Immature natural killer cell (primary cell): ENCODE data around the gene PRKG2. TPM values are rescaled to one million over a fixed set of nuclear protein-coding genes. Genes with fewer than 3 reads are reported as not detected.

ENCODE experiments used
- DNase-seq, 3 donors: peaks; one replicate each; pipeline ENCODE4 v3.0.0; 2022; ENCODE audit warnings: mixed read lengths in 1 of 3
- H3K27ac Mint-ChIP-seq, 6 donors: one replicate each; pipeline ENCODE4 v1.8.0; 2020; ENCODE audit warnings: mixed read lengths in 6 of 6, mild to moderate bottlenecking in 5 of 6, inconsistent platforms in 4 of 6, moderate library complexity in 3 of 6
- H3K27me3 Mint-ChIP-seq, 3 donors: one replicate each; pipeline ENCODE4 v1.8.0; 2020 to 2021; ENCODE audit warnings: low read depth in 3 of 3, mild to moderate bottlenecking in 3 of 3, mixed read lengths in 3 of 3, moderate library complexity in 3 of 3, inconsistent platforms in 1 of 3
- H3K36me3 Mint-ChIP-seq, 3 donors: one replicate each; pipeline ENCODE4 v1.8.0; 2020; ENCODE audit warnings: mixed read lengths in 3 of 3, inconsistent platforms in 2 of 3, mild to moderate bottlenecking in 2 of 3
- H3K4me1 Mint-ChIP-seq, 2 donors: one replicate each; pipeline ENCODE4 v1.8.0; 2020; ENCODE audit warnings: inconsistent platforms in 2 of 2, mild to moderate bottlenecking in 2 of 2, mixed read lengths in 2 of 2, moderate library complexity in 1 of 2
- H3K4me3 Mint-ChIP-seq, 5 donors: one replicate each; pipeline ENCODE4 v1.8.0; 2020; ENCODE audit warnings: mild to moderate bottlenecking in 5 of 5, mixed read lengths in 5 of 5, inconsistent platforms in 3 of 5, moderate library complexity in 3 of 5
- H3K9me3 Mint-ChIP-seq, 6 donors: one replicate each; pipeline ENCODE4 v1.8.0; 2020; ENCODE audit warnings: mild to moderate bottlenecking in 6 of 6, mixed read lengths in 6 of 6, inconsistent platforms in 4 of 6, moderate library complexity in 3 of 6
- polyA plus RNA-seq, 3 donors: library from polyadenylated mRNA; unstranded; fragments of 300-500 nt; fragmentation: Illumina TruSeq; gene quantifications; one replicate each; pipeline ENCODE4 v1.2.3, GENCODE V29; 2021

PRKG2 gene
- polyA plus RNA-seq, 3 donors from 2014 or later, result 0.62 to 0.76 TPM; not detected in 1

GRCh38 chr4:81131563-81131962 is 83.5 kb downstream of the PRKG2 start:
- Mint-ChIP-seq H3K9me3 (peaks cover 0 to 14% (median 3%) of the 10 kb centered on the region in 6 donors), H3K4me1 (no peaks in the 10 kb centered on the region)

GRCh38 chr4:81131066-81131465 is 84.0 kb downstream of the PRKG2 start:
- no peaks in the 10 kb centered on the region for H3K4me1 Mint-ChIP-seq
- no peak overlapping the region for H3K27ac Mint-ChIP-seq
- H3K9me3 Mint-ChIP-seq, result peaks cover 0 to 14% (median 3%) of the 10 kb centered on the region in 6 donors
- H3K27me3 Mint-ChIP-seq, result peaks cover 0 to 2% (median 2%) of the 10 kb centered on the region in 3 donors
- no peak for DNase-seq
- no peak overlapping the region for H3K4me3 Mint-ChIP-seq
- H3K36me3 Mint-ChIP-seq, result no peaks in the 10 kb centered on the region

More at GRCh38 chr4:81131563-81131962, 83.5 kb downstream of the PRKG2 start:
- Mint-ChIP-seq H3K27me3 (peaks cover 0 to 2% (median 2%) of the 10 kb centered on the region in 3 donors), H3K36me3 (peaks cover 0 to 2% (median 0%) of the 10 kb centered on the region in 3 donors), H3K27ac (no peak overlapping the region), H3K4me3 (no peak overlapping the region)
- no peak for DNase-seq

- Mint-ChIP-seq H3K9me3 (peaks cover 0 to 14% (median 3%) of the 10 kb centered on the region in 6 donors), H3K27me3 (peaks cover 0 to 2% (median 2%) of the 10 kb centered on the region in 3 donors), H3K36me3 (no peaks in the 10 kb centered on the region), H3K27ac (no peak overlapping the region), H3K4me1 (no peaks in the 10 kb centered on the region), H3K4me3 (no peak overlapping the region)
- no peak for DNase-seq
These were observed 84.5 kb downstream of the PRKG2 start for GRCh38 chr4:81130569-81130968.

GRCh38 chr4:81120055-81120454 is 95.0 kb downstream of the PRKG2 start:
- DNase-seq, result no peak
- H3K27me3 Mint-ChIP-seq, result peaks cover 0 to 4% (median 0%) of the 10 kb centered on the region in 3 donors
- peaks cover 0 to 3% (median 0%) of the 10 kb centered on the region in 6 donors for H3K9me3 Mint-ChIP-seq
- H3K4me1 Mint-ChIP-seq, result no peaks in the 10 kb centered on the region
- H3K27ac Mint-ChIP-seq, result no peak overlapping the region
- H3K36me3 Mint-ChIP-seq, result no peaks in the 10 kb centered on the region
- no peak overlapping the region for H3K4me3 Mint-ChIP-seq

GRCh38 chr4:81118086-81118485 is 96.9 kb downstream of the PRKG2 start:
- H3K27ac Mint-ChIP-seq, result no peak overlapping the region
- H3K4me1 Mint-ChIP-seq, result no peaks in the 10 kb centered on the region
- no peak for DNase-seq
- H3K9me3 Mint-ChIP-seq, result peaks cover 0 to 3% (median 0%) of the 10 kb centered on the region in 6 donors
- no peaks in the 10 kb centered on the region for H3K36me3 Mint-ChIP-seq
- peaks cover 0 to 2% (median 0%) of the 10 kb centered on the region in 3 donors for H3K27me3 Mint-ChIP-seq
- H3K4me3 Mint-ChIP-seq, result no peak overlapping the region

- no peaks in the 10 kb centered on the region for H3K36me3 Mint-ChIP-seq
- DNase-seq, result no peak
- peaks cover 0 to 4% (median 0%) of the 10 kb centered on the region in 6 donors for H3K9me3 Mint-ChIP-seq
- H3K27me3 Mint-ChIP-seq, result no peaks in the 10 kb centered on the region
- H3K4me3 Mint-ChIP-seq, result no peak overlapping the region
- peaks cover 0 to 5% of the 10 kb centered on the region in 2 donors for H3K4me1 Mint-ChIP-seq
- H3K27ac Mint-ChIP-seq, result no peak overlapping the region
These were observed 98.5 kb downstream of the PRKG2 start for GRCh38 chr4:81116566-81116965.

GRCh38 chr4:81113024-81113423 is 102.0 kb downstream of the PRKG2 start:
- no peaks in the 10 kb centered on the region for H3K27me3 Mint-ChIP-seq
- H3K4me1 Mint-ChIP-seq, result peaks cover 0 to 5% of the 10 kb centered on the region in 2 donors
- DNase-seq, result no peak
- H3K36me3 Mint-ChIP-seq, result no peaks in the 10 kb centered on the region
- H3K4me3 Mint-ChIP-seq, result no peak overlapping the region
- peaks cover 0 to 4% (median 0%) of the 10 kb centered on the region in 6 donors for H3K9me3 Mint-ChIP-seq
- H3K27ac Mint-ChIP-seq, result no peak overlapping the region

- Mint-ChIP-seq H3K36me3 (peaks cover 0 to 5% (median 0%) of the 10 kb centered on the region in 3 donors), H3K27me3 (no peaks in the 10 kb centered on the region), H3K4me1 (peaks cover 0 to 5% of the 10 kb centered on the region in 2 donors), H3K27ac (no peak overlapping the region), H3K9me3 (peaks cover 0 to 1% (median 0%) of the 10 kb centered on the region in 6 donors), H3K4me3 (no peak overlapping the region)
- DNase-seq, result no peak
These were observed 105.7 kb downstream of the PRKG2 start for GRCh38 chr4:81109356-81109755.

GRCh38 chr4:81106150-81106549 is 108.9 kb downstream of the PRKG2 start:
- Mint-ChIP-seq H3K27ac (no peak overlapping the region), H3K4me1 (no peaks in the 10 kb centered on the region), H3K4me3 (no peak overlapping the region), H3K36me3 (peaks cover 0 to 5% (median 0%) of the 10 kb centered on the region in 3 donors), H3K9me3 (no peaks in the 10 kb centered on the region), H3K27me3 (no peaks in the 10 kb centered on the region)
- DNase-seq, result no peak

GRCh38 chr4:81102107-81102506 is 112.9 kb downstream of the PRKG2 start:
- Mint-ChIP-seq H3K9me3 (peaks cover 0 to 2% (median 0%) of the 10 kb centered on the region in 6 donors), H3K27ac (no peak overlapping the region), H3K36me3 (peaks cover 0 to 3% (median 0%) of the 10 kb centered on the region in 3 donors), H3K4me3 (no peak overlapping the region), H3K4me1 (no peaks in the 10 kb centered on the region), H3K27me3 (no peaks in the 10 kb centered on the region)
- no peak for DNase-seq

GRCh38 chr4:81096566-81096965 is 118.5 kb downstream of the PRKG2 start:
- no peak overlapping the region for H3K27ac Mint-ChIP-seq
- H3K4me3 Mint-ChIP-seq, result no peak overlapping the region
- peaks cover 0 to 2% (median 0%) of the 10 kb centered on the region in 6 donors for H3K9me3 Mint-ChIP-seq
- no peaks in the 10 kb centered on the region for H3K36me3 Mint-ChIP-seq
- DNase-seq, result no peak
- no peaks in the 10 kb centered on the region for H3K4me1 Mint-ChIP-seq
- H3K27me3 Mint-ChIP-seq, result peaks cover 0 to 4% (median 0%) of the 10 kb centered on the region in 3 donors

GRCh38 chr4:81095389-81095788 is 119.6 kb downstream of the PRKG2 start:
- Mint-ChIP-seq H3K9me3 (peaks cover 0 to 2% (median 0%) of the 10 kb centered on the region in 6 donors), H3K4me3 (no peak overlapping the region), H3K27ac (no peak overlapping the region), H3K4me1 (no peaks in the 10 kb centered on the region), H3K27me3 (peaks cover 0 to 6% (median 0%) of the 10 kb centered on the region in 3 donors), H3K36me3 (no peaks in the 10 kb centered on the region)
- no peak for DNase-seq

- no peaks in the 10 kb centered on the region for H3K36me3 Mint-ChIP-seq
- peaks cover 0 to 6% (median 0%) of the 10 kb centered on the region in 3 donors for H3K27me3 Mint-ChIP-seq
- no peaks in the 10 kb centered on the region for H3K4me1 Mint-ChIP-seq
- no peak overlapping the region for H3K4me3 Mint-ChIP-seq
- H3K27ac Mint-ChIP-seq, result no peak overlapping the region
- no peaks in the 10 kb centered on the region for H3K9me3 Mint-ChIP-seq
- DNase-seq, result no peak
These were observed 121.2 kb downstream of the PRKG2 start for GRCh38 chr4:81093720-81094401.

- Mint-ChIP-seq H3K4me3 (no peak overlapping the region), H3K27ac (no peak overlapping the region), H3K36me3 (no peaks in the 10 kb centered on the region), H3K4me1 (no peaks in the 10 kb centered on the region), H3K9me3 (no peaks in the 10 kb centered on the region), H3K27me3 (peaks cover 0 to 3% (median 0%) of the 10 kb centered on the region in 3 donors)
- no peak for DNase-seq
These were observed 129.0 kb downstream of the PRKG2 start for GRCh38 chr4:81085979-81086378.
